K562 (cell line): ENCODE measurements around the gene IRX5. TPM values are rescaled to one million over a fixed set of nuclear protein-coding genes. Genes with fewer than 3 reads are reported as not detected.

Source experiments
- ATAC-seq: fragments of 200-7000 bp; cut with Tn5 transposase; 3 replicates; pipeline ENCODE4 v1.9.1; 2020; ENCODE audit warnings: moderate library complexity
- BruUV-seq: library from RNA; stranded (reverse); fragments of 400-500 nt; replicated peaks from 2 replicates; lab custom pipeline; 2021; lab: Mats Ljungman, UMichigan
- CTCF ChIA-PET: fragments of 300-600 bp; formaldehyde crosslinking; extraction: SDS; loops from one replicate; lab custom pipeline; 2021; ENCODE audit warnings: low intra/inter-chr PET ratio; lab: Yijun Ruan, JAX
- POLR2A ChIA-PET: fragments of 300-600, 350-650 bp; sonication (Branson Sonifier 250); formaldehyde crosslinking; extraction: SDS; loops from one replicate; lab custom pipeline; 2021; ENCODE audit warnings: antibody characterized with exemption, inconsistent platforms; lab: Yijun Ruan, JAX
- DNase-seq, 4 experiments: peaks; one replicate each; pipeline versions ENCODE4 v3.0.0 to v3.0.0-alpha.2; 2011 to 2018; ENCODE audit warnings: low spot score in 3 of 4, mixed read lengths in 3 of 4; ENCODE audit errors: extremely low read depth in 1 of 4
- FAIRE-seq: peaks from 2 replicates; lab custom pipeline; 2011; peaks lifted over from hg19 to GRCh38; lab: Jason Lieb, UNC
- H2AFZ ChIP-seq: 2 replicates; pipeline ENCODE4 v1.6.0; 2011; ENCODE audit warnings: low read depth, low read length, control low read depth, inconsistent platforms
- H3K27ac ChIP-seq: fragments of 200-600 bp; 3 replicates; pipeline ENCODE4 v1.8.0; 2011; ENCODE audit warnings: low read depth, mild to moderate bottlenecking, control low read depth, inconsistent platforms, low read length, moderate library complexity, mixed read lengths; ENCODE audit errors: extremely low read depth
- H3K27me3 ChIP-seq, 2 experiments: fragments of 300-600 bp in 1 of 2; 2 replicates in 1 of 2; 3 replicates in 1 of 2; pipeline versions ENCODE4 v1.6.0 to v1.8.0; 2011; ENCODE audit warnings: inconsistent platforms in 2 of 2, low read length in 2 of 2, mild to moderate bottlenecking in 1 of 2, mixed read lengths in 1 of 2, moderate library complexity in 1 of 2; ENCODE audit not compliant: control insufficient read depth in 2 of 2, insufficient read depth in 2 of 2
- H3K36me3 ChIP-seq: fragments of 300-600 bp; 3 replicates; pipeline ENCODE4 v1.8.0; 2011; ENCODE audit warnings: mild to moderate bottlenecking, low read length, inconsistent platforms; ENCODE audit not compliant: control insufficient read depth, insufficient read depth
- H3K4me1 ChIP-seq, 2 experiments: fragments of 200-600 bp in 1 of 2; replicated peaks in 1 of 2; 2 replicates in 1 of 2; 3 replicates in 1 of 2; pipeline versions ENCODE4 v1.5.1 to v1.8.0; 2011; ENCODE audit warnings: inconsistent platforms in 2 of 2, low read length in 2 of 2, mild to moderate bottlenecking in 1 of 2, mixed read lengths in 1 of 2, moderate library complexity in 1 of 2; ENCODE audit not compliant: control insufficient read depth in 2 of 2, insufficient read depth in 2 of 2
- H3K4me2 ChIP-seq: 2 replicates; pipeline ENCODE4 v1.6.1; 2011; ENCODE audit warnings: low read length, control low read depth, inconsistent platforms, mixed read lengths; ENCODE audit not compliant: insufficient read depth
- H3K4me3 ChIP-seq: fragments of 200-600 bp; sonication (generic), shearing (Covaris generic); 2 replicates; pipeline ENCODE4 v1.5.1; 2016; ENCODE audit warnings: control low read depth, inconsistent platforms
- H3K79me2 ChIP-seq: fragments of 200-600 bp; 3 replicates; pipeline ENCODE4 v1.8.0; 2011; ENCODE audit warnings: low read length, inconsistent platforms; ENCODE audit not compliant: control insufficient read depth, insufficient read depth
- H3K9ac ChIP-seq, 2 experiments: 2 replicates each; pipeline versions ENCODE4 v1.6.0 to v1.6.1; 2011; ENCODE audit warnings: low read depth in 2 of 2, low read length in 2 of 2, control low read depth in 1 of 2, inconsistent platforms in 1 of 2, mild to moderate bottlenecking in 1 of 2, mixed read lengths in 1 of 2; ENCODE audit not compliant: insufficient read depth in 1 of 2
- H3K9me1 ChIP-seq: one replicate; pipeline ENCODE4 v1.6.0; 2011; ENCODE audit warnings: inconsistent platforms, mild to moderate bottlenecking, low read length, moderate library complexity; ENCODE audit not compliant: control insufficient read depth, insufficient read depth
- H3K9me3 ChIP-seq: replicated peaks from 2 replicates; pipeline ENCODE4 v1.5.1; 2011; ENCODE audit warnings: low read depth, low read length, inconsistent platforms; ENCODE audit not compliant: control insufficient read depth, insufficient read depth
- H4K20me1 ChIP-seq: replicated peaks from 2 replicates; pipeline ENCODE4 v1.6.1; 2011; ENCODE audit warnings: low read length, inconsistent platforms, mixed read lengths; ENCODE audit not compliant: control insufficient read depth, insufficient read depth
- HDGF ChIP-seq: fragments of 450-650 bp; IDR thresholded peaks from 2 replicates; pipeline ENCODE4 v1.6.1; 2016
- KHSRP ChIP-seq: fragments of 450-650 bp; IDR thresholded peaks from 2 replicates; pipeline ENCODE4 v1.6.1; 2017
- RBM25 ChIP-seq: fragments of 200-400 bp; formaldehyde crosslinking; IDR thresholded peaks from 2 replicates; pipeline ENCODE4 v1.6.1; 2018; ENCODE audit warnings: low read length, low read depth, moderate library complexity; ENCODE audit not compliant: severe bottlenecking
- TAF7 ChIP-seq: fragments of 450-650 bp; IDR thresholded peaks from 2 replicates; pipeline ENCODE4 v1.6.1; 2016; ENCODE audit warnings: missing genetic modification characterization, missing compliant biosample characterization
- TAL1 ChIP-seq: fragments of 450-650 bp; IDR thresholded peaks from 2 replicates; pipeline ENCODE4 v1.6.1; 2016; ENCODE audit warnings: mild to moderate bottlenecking
- TARDBP ChIP-seq: fragments of 450-650 bp; IDR thresholded peaks from 2 replicates; pipeline ENCODE4 v1.6.1; 2016
- ZNF133 ChIP-seq: fragments of 250-450 bp; sonication (Bioruptor Pico); IDR thresholded peaks from 2 replicates; pipeline ENCODE4 v1.4.0; 2020; ENCODE audit warnings: mild to moderate bottlenecking
- ZNF707 ChIP-seq: fragments of 250-450 bp; sonication (Bioruptor Pico); conservative IDR thresholded peaks from 2 replicates; pipeline ENCODE4 v1.8.0; 2022; ENCODE audit warnings: inconsistent platforms, mild to moderate bottlenecking, moderate library complexity
- in situ Hi-C: fragments of 300-500 bp; cut with MboI; formaldehyde crosslinking; loops from 4 replicates; pipeline ENCODE4 v1.15.0; 2018; ENCODE audit warnings: inconsistent platforms, mixed read lengths
- intact Hi-C: fragments of 100-400 bp; cut with micrococcal nuclease; formaldehyde crosslinking; loops from 2 replicates; pipeline ENCODE4 v1.14.2; 2022
- polyA plus RNA-seq, 8 experiments: library from polyadenylated mRNA; depleted of rRNA in 4 of 8; stranded (reverse) in 5 of 8; unstranded in 3 of 8; fragments of >200 nt; fragmentation: Nextera tagmentation in 2 of 8; fragmentation: Illumina TruSeq in 1 of 8; extraction: Ambion mirVana in 2 of 8; extraction: Trizol in 1 of 8; gene quantifications; 2 replicates each; pipeline versions ENCODE4 v1.2.1 to v1.2.3, GENCODE V29; 2011 to 2014; ENCODE audit warnings: inconsistent platforms in 1 of 8, missing spikeins in 1 of 8
- total RNA-seq, 7 experiments: library from RNA; depleted of rRNA in 6 of 7; stranded (reverse); fragments of >200 nt in 6 of 7; fragmentation: Illumina TruSeq in 2 of 7; extraction: Trizol in 2 of 7; gene quantifications; 2 replicates each; pipeline versions ENCODE4 v1.2.1 to v1.2.3, GENCODE V29; 2011 to 2021; ENCODE audit warnings: low replicate concordance in 1 of 7

Gene IRX5
- total and polyA plus RNA-seq, 9 of the 15 experiments (the other 6 are each of a cell fraction or from before 2014, with no cell fraction given), result 0.20 to 4.2 (median 0.94) TPM

- FAIRE-seq, result no peak
- Histone ChIP-seq H3K27ac (no peak overlapping the region), H3K4me2 (no peak overlapping the region), H3K79me2 (no peaks in the 10 kb centered on the region), H3K36me3 (no peaks in the 10 kb centered on the region), H2AFZ (no peak overlapping the region), H3K27me3 (peaks cover 0 to 13% of the 10 kb centered on the region in 2 experiments; a peak in 2 of 5 replicates), H3K9ac (no peak overlapping the region), H3K4me3 (no peak overlapping the region), H3K4me1 (no peaks in the 10 kb centered on the region), H4K20me1 (no peaks in the 10 kb centered on the region), H3K9me1 (no peaks in the 10 kb centered on the region), H3K9me3 (no peaks in the 10 kb centered on the region)
- CTCF ChIA-PET, result no interaction called here
- TF ChIP-seq TARDBP (no peak), RBM25 (peak; percentile 63), ZNF707 (CRISPR knock-in tag) (no peak), HDGF (no peak), TAF7 (no peak), ZNF133 (CRISPR knock-in tag) (no peak), TAL1 (no peak), KHSRP (no peak)
- no TSS peak for BruUV-seq
- no peak for DNase-seq
- no peak for ATAC-seq
- POLR2A ChIA-PET, result interaction anchor here (0.6 kb wide), 1 partner anchor 1856 kb away, joined by 4 read pairs; no protein-coding TSS in a partner anchor
- intact Hi-C loops (loop anchor here (2.0 to 10.0 kb wide), 4 partner anchors 131 to 673 kb away; no protein-coding TSS in a partner anchor), in situ Hi-C loops (no loop called here)
These were observed 25.1 kb downstream of the IRX5 start for GRCh38 chr16:54955757-54956156.
